Measurements from ENCODE around the gene TMEM184B. TPM values are rescaled to one million over a fixed set of nuclear protein-coding genes. Genes with fewer than 3 reads are reported as not detected.
A peak's percentile ranks its signal among the peaks of the same experiment; 100 is the strongest.

Gene TMEM184B
- total and polyA plus RNA-seq, 2 donors (not counting 1 experiment from before 2014, with no cell fraction given): 9.9 to 24.7 TPM

DNA sequence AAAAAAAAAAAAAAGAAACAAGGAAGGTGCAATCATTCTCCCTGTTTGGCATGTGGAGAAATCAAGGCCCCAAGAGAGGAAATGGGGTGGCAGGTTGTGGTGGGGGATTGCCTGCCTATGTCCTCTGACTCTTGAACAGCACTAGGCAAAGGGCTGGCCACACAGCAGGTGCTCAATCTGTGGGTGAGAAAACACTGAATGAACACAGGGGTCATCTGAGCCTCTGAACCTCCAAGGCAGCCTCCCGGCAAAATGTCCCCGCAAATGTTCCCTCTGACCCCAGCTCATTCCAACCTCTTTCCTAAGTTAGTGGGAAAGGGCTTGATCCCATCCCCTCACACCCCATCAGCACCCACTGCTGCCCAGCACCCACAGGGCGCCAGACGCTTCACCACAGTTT is 95.8 kb downstream of the TMEM184B start:
- H3K36me3 ChIP-seq (replicated peaks in 1 of 2; ENCODE audit: control extremely low read depth in 1 of 2, control insufficient read depth in 1 of 2, extremely low read depth in 1 of 2, insufficient read depth in 2 of 2, low read length in 1 of 2): no peaks in the 10 kb centered on the region
- no peak overlapping the region for H3K9ac ChIP-seq (ENCODE audit: low read length)
- H3K4me1 Mint-ChIP-seq: peaks cover 44% of the 10 kb centered on the region
- no CpG with 5 or more reads among the region's 4 CpGs for WGBS (ENCODE audit: insufficient coverage)
- no peak overlapping the region for H3K4me3 Mint-ChIP-seq
- CTCF ChIA-PET: interaction anchor here (1.3 kb wide), 1 partner anchor 13 kb away, joined by 3 read pairs; no protein-coding TSS in a partner anchor
- POLR2A ChIA-PET: interaction anchor here (0.7 kb wide), 1 partner anchor 11 kb away, joined by 3 read pairs; no protein-coding TSS in a partner anchor
- intact Hi-C loops (cut with micrococcal nuclease): no loop called here
- H3K4me3 ChIP-seq (ENCODE audit: control extremely low read depth in 1 of 5, extremely low read depth in 1 of 5, insufficient read depth in 1 of 5, low read depth in 2 of 5, low read length in 4 of 5): no peak overlapping the region
- H2AFZ ChIP-seq (ENCODE audit: insufficient read depth, low read depth, low read length, poor library complexity, severe bottlenecking): no peak overlapping the region
- H4K20me1 ChIP-seq (ENCODE audit: control insufficient read depth, insufficient read depth, low read length, poor library complexity, severe bottlenecking): peaks cover 5% of the 10 kb centered on the region
- no peak overlapping the region for H3K27ac ChIP-seq (ENCODE audit: low read length in 2 of 2)
- no peak for TF ChIP-seq EZH2 (IDR thresholded peaks at IDR 0.05; ENCODE audit: borderline replicate concordance, insufficient read depth, low read depth, low read length, poor library complexity, severe bottlenecking)
- TF ChIP-seq, protein P1, sequence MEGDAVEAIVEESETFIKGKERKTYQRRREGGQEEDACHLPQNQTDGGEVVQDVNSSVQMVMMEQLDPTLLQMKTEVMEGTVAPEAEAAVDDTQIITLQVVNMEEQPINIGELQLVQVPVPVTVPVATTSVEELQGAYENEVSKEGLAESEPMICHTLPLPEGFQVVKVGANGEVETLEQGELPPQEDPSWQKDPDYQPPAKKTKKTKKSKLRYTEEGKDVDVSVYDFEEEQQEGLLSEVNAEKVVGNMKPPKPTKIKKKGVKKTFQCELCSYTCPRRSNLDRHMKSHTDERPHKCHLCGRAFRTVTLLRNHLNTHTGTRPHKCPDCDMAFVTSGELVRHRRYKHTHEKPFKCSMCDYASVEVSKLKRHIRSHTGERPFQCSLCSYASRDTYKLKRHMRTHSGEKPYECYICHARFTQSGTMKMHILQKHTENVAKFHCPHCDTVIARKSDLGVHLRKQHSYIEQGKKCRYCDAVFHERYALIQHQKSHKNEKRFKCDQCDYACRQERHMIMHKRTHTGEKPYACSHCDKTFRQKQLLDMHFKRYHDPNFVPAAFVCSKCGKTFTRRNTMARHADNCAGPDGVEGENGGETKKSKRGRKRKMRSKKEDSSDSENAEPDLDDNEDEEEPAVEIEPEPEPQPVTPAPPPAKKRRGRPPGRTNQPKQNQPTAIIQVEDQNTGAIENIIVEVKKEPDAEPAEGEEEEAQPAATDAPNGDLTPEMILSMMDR (IDR thresholded peaks at IDR 0.05): no peak
- no peak for DNase-seq
- no peak overlapping the region for H3K4me2 ChIP-seq (replicated peaks; ENCODE audit: low read depth, low read length, poor library complexity, severe bottlenecking)
- peaks cover 32 to 40% of the 10 kb centered on the region in 2 donors for H3K4me1 ChIP-seq (ENCODE audit: control insufficient read depth in 2 of 2, insufficient read depth in 2 of 2, low read length in 2 of 2)
- H3K27me3 ChIP-seq (replicated peaks in 1 of 4; ENCODE audit: control extremely low read depth in 1 of 4, control insufficient read depth in 3 of 4, insufficient read depth in 4 of 4, low read length in 3 of 4): no peaks in the 10 kb centered on the region
- H3K27ac Mint-ChIP-seq: no peak overlapping the region
- H3K9me3 Mint-ChIP-seq (ENCODE audit: insufficient read depth): no peaks in the 10 kb centered on the region
- peaks cover 35% of the 10 kb centered on the region for H3K79me2 ChIP-seq (ENCODE audit: control insufficient read depth, insufficient read depth, low read length)
- H3K27me3 Mint-ChIP-seq: no peaks in the 10 kb centered on the region
- no peaks in the 10 kb centered on the region for H3K9me3 ChIP-seq (ENCODE audit: control extremely low read depth in 1 of 3, control insufficient read depth in 2 of 3, insufficient read depth in 1 of 3, low read length in 2 of 3)
- no peak for ATAC-seq (ENCODE audit: low read depth)

DNA sequence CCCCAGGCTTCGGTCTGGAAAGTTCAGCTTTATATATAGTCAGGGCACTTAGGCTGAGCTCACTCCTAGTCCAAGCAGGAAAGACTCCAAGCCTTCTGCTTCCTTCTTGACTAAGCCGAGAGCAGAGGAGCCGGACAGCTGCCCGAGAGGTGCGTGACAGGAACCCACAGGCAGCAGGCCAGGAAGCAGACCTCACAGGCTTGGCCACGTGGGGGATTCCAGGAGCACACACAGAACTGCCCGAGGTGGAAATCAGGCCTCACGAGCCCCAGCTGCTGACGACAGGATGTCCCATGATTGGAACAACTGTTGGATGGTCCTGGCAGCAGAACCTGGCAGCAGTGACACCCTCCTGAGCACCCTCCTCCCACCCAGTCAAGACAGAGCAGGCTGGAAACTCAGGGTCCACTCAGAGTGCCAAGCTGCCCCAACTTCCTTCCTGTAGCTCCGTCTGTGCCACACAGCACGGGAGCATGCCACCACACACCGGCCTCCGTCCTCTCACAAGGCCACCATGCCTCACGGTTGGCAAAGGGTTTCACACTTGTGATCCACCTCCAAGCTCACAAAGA is 96.6 kb downstream of the TMEM184B start:
- WGBS (ENCODE audit: insufficient coverage): 37% methylated on average over 10 of the region's 14 CpGs
- Mint-ChIP-seq H3K4me1 (peaks cover 38% of the 10 kb centered on the region), H3K4me3 (no peak overlapping the region), H3K27ac (no peak overlapping the region), H3K27me3 (no peaks in the 10 kb centered on the region), H3K9me3 (ENCODE audit: insufficient read depth) (no peaks in the 10 kb centered on the region)
- POLR2A ChIA-PET: no interaction called here
- Histone ChIP-seq H4K20me1 (ENCODE audit: control insufficient read depth, insufficient read depth, low read length, poor library complexity, severe bottlenecking) (peaks cover 5% of the 10 kb centered on the region), H3K36me3 (replicated peaks in 1 of 2; ENCODE audit: control extremely low read depth in 1 of 2, control insufficient read depth in 1 of 2, extremely low read depth in 1 of 2, insufficient read depth in 2 of 2, low read length in 1 of 2) (no peaks in the 10 kb centered on the region), H3K4me3 (ENCODE audit: control extremely low read depth in 1 of 5, extremely low read depth in 1 of 5, insufficient read depth in 1 of 5, low read depth in 2 of 5, low read length in 4 of 5) (no peak overlapping the region), H3K9ac (ENCODE audit: low read length) (no peak overlapping the region), H3K79me2 (ENCODE audit: control insufficient read depth, insufficient read depth, low read length) (peaks cover 34% of the 10 kb centered on the region), H2AFZ (ENCODE audit: insufficient read depth, low read depth, low read length, poor library complexity, severe bottlenecking) (peak overlapping the region; percentile 42), H3K27me3 (replicated peaks in 1 of 4; ENCODE audit: control extremely low read depth in 1 of 4, control insufficient read depth in 3 of 4, insufficient read depth in 4 of 4, low read length in 3 of 4) (no peaks in the 10 kb centered on the region), H3K4me1 (ENCODE audit: control insufficient read depth in 2 of 2, insufficient read depth in 2 of 2, low read length in 2 of 2) (peaks cover 29 to 34% of the 10 kb centered on the region in 2 donors), H3K27ac (ENCODE audit: low read length in 2 of 2) (no peak overlapping the region), H3K4me2 (replicated peaks; ENCODE audit: low read depth, low read length, poor library complexity, severe bottlenecking) (peak overlapping the region; percentile 41), H3K9me3 (ENCODE audit: control extremely low read depth in 1 of 3, control insufficient read depth in 2 of 3, insufficient read depth in 1 of 3, low read length in 2 of 3) (no peaks in the 10 kb centered on the region)
- DNase-seq (peak; percentile 45), ATAC-seq (ENCODE audit: low read depth) (peak; percentile 31)
- intact Hi-C loops (cut with micrococcal nuclease): no loop called here
- CTCF ChIA-PET: interaction anchor here (0.8 to 1.3 kb wide), 2 partner anchors 12 to 27 kb away, joined by 3 read pairs; no protein-coding TSS in a partner anchor
- TF ChIP-seq, protein P1 (IDR thresholded peaks at IDR 0.05): no peak
- TF ChIP-seq EZH2 (IDR thresholded peaks at IDR 0.05; ENCODE audit: borderline replicate concordance, insufficient read depth, low read depth, low read length, poor library complexity, severe bottlenecking): no peak
